ENCODE data around the gene SMYD3. TPM values are rescaled to one million over a fixed set of nuclear protein-coding genes. Genes with fewer than 3 reads are reported as not detected.
A peak's percentile ranks its signal among the peaks of the same experiment; 100 is the strongest.

The SMYD3 gene
- total and polyA plus RNA-seq, 10 of the 15 experiments (the other 5 are each of a cell fraction or from before 2014, with no cell fraction given): 18.3 to 54.0 (median 24.8) TPM

DNA sequence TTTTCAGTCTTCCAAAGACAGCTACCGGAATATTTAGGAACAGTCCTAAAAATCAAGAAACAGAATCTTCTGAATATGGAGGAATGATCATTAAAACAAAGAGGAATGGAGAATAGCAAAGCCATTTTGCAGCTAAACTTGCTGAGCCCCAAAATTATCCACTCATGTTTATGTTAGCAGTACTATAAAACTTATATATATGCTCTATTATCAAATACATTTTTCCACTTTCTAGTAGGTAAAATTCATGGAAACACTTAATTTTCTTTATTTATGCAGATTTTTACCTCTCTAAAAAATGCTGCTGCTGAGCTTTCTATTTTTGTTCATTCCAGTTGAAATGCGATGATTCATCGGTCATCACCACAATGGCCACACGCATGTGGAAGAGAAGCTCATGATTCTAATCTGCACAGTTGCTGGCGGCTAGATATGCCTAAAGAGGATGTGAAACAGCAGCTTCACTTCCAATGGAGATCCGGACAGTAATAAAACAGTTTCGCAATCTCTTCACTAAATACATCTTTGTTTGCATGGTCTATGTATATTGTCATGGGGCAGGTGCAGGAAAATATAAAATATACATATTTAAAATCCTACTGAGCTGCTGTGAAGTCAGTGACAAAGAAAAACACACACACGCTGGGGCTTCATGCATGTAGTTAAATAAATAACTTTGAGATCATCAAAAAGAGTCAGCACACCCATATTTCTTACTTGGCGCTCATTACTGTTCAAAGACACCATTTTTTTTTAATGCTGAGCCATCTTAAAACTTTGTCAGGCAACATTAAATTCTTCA is 292.2 kb downstream of the SMYD3 start (continued):
- TF ChIP-seq, protein P1, sequence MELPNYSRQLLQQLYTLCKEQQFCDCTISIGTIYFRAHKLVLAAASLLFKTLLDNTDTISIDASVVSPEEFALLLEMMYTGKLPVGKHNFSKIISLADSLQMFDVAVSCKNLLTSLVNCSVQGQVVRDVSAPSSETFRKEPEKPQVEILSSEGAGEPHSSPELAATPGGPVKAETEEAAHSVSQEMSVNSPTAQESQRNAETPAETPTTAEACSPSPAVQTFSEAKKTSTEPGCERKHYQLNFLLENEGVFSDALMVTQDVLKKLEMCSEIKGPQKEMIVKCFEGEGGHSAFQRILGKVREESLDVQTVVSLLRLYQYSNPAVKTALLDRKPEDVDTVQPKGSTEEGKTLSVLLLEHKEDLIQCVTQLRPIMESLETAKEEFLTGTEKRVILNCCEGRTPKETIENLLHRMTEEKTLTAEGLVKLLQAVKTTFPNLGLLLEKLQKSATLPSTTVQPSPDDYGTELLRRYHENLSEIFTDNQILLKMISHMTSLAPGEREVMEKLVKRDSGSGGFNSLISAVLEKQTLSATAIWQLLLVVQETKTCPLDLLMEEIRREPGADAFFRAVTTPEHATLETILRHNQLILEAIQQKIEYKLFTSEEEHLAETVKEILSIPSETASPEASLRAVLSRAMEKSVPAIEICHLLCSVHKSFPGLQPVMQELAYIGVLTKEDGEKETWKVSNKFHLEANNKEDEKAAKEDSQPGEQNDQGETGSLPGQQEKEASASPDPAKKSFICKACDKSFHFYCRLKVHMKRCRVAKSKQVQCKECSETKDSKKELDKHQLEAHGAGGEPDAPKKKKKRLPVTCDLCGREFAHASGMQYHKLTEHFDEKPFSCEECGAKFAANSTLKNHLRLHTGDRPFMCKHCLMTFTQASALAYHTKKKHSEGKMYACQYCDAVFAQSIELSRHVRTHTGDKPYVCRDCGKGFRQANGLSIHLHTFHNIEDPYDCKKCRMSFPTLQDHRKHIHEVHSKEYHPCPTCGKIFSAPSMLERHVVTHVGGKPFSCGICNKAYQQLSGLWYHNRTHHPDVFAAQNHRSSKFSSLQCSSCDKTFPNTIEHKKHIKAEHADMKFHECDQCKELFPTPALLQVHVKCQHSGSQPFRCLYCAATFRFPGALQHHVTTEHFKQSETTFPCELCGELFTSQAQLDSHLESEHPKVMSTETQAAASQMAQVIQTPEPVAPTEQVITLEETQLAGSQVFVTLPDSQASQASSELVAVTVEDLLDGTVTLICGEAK (IDR thresholded peaks at IDR 0.05; ENCODE audit: borderline replicate concordance): no peak; the same call in 1 of the 2 replicates
- TF ChIP-seq ZBED1 (IDR thresholded peaks at IDR 0.05; ENCODE audit: borderline replicate concordance): no peak
- TF ChIP-seq CREM (IDR thresholded peaks at IDR 0.05; ENCODE audit: low read depth): 0 out of 2 replicates have a peak, but pooled peaks have one; percentile 37
- peak; percentile 91 to 95 for TF ChIP-seq IKZF2 (IDR thresholded peaks at IDR 0.05)
- TF ChIP-seq BMI1 (IDR thresholded peaks at IDR 0.05; ENCODE audit: borderline replicate concordance): 0 out of 2 replicates have a peak, but pooled peaks have one; percentile 30
- peak in 1 of 2 experiments; percentile 62; a peak in 1 of 4 replicates for TF ChIP-seq SRF (IDR thresholded peaks at IDR 0.05; ENCODE audit: low read depth in 2 of 2, low read length in 2 of 2)
- TF ChIP-seq, protein P2, sequence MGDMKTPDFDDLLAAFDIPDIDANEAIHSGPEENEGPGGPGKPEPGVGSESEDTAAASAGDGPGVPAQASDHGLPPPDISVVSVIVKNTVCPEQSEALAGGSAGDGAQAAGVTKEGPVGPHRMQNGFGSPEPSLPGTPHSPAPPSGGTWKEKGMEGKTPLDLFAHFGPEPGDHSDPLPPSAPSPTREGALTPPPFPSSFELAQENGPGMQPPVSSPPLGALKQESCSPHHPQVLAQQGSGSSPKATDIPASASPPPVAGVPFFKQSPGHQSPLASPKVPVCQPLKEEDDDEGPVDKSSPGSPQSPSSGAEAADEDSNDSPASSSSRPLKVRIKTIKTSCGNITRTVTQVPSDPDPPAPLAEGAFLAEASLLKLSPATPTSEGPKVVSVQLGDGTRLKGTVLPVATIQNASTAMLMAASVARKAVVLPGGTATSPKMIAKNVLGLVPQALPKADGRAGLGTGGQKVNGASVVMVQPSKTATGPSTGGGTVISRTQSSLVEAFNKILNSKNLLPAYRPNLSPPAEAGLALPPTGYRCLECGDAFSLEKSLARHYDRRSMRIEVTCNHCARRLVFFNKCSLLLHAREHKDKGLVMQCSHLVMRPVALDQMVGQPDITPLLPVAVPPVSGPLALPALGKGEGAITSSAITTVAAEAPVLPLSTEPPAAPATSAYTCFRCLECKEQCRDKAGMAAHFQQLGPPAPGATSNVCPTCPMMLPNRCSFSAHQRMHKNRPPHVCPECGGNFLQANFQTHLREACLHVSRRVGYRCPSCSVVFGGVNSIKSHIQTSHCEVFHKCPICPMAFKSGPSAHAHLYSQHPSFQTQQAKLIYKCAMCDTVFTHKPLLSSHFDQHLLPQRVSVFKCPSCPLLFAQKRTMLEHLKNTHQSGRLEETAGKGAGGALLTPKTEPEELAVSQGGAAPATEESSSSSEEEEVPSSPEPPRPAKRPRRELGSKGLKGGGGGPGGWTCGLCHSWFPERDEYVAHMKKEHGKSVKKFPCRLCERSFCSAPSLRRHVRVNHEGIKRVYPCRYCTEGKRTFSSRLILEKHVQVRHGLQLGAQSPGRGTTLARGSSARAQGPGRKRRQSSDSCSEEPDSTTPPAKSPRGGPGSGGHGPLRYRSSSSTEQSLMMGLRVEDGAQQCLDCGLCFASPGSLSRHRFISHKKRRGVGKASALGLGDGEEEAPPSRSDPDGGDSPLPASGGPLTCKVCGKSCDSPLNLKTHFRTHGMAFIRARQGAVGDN (IDR thresholded peaks at IDR 0.05): no peak
- no peak for TF ChIP-seq SIN3A (IDR thresholded peaks at IDR 0.05; ENCODE audit: low read depth, low read length)
- TF ChIP-seq SREBF2 (IDR thresholded peaks at IDR 0.05; ENCODE audit: low read length): no peak
- no peak for TF ChIP-seq POLR2AphosphoS2 (IDR thresholded peaks at IDR 0.05; ENCODE audit: low read depth, low read length)
- TF ChIP-seq, protein P3, sequence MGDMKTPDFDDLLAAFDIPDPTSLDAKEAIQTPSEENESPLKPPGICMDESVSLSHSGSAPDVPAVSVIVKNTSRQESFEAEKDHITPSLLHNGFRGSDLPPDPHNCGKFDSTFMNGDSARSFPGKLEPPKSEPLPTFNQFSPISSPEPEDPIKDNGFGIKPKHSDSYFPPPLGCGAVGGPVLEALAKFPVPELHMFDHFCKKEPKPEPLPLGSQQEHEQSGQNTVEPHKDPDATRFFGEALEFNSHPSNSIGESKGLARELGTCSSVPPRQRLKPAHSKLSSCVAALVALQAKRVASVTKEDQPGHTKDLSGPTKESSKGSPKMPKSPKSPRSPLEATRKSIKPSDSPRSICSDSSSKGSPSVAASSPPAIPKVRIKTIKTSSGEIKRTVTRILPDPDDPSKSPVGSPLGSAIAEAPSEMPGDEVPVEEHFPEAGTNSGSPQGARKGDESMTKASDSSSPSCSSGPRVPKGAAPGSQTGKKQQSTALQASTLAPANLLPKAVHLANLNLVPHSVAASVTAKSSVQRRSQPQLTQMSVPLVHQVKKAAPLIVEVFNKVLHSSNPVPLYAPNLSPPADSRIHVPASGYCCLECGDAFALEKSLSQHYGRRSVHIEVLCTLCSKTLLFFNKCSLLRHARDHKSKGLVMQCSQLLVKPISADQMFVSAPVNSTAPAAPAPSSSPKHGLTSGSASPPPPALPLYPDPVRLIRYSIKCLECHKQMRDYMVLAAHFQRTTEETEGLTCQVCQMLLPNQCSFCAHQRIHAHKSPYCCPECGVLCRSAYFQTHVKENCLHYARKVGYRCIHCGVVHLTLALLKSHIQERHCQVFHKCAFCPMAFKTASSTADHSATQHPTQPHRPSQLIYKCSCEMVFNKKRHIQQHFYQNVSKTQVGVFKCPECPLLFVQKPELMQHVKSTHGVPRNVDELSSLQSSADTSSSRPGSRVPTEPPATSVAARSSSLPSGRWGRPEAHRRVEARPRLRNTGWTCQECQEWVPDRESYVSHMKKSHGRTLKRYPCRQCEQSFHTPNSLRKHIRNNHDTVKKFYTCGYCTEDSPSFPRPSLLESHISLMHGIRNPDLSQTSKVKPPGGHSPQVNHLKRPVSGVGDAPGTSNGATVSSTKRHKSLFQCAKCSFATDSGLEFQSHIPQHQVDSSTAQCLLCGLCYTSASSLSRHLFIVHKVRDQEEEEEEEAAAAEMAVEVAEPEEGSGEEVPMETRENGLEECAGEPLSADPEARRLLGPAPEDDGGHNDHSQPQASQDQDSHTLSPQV (IDR thresholded peaks at IDR 0.05): no peak
- no peak for TF ChIP-seq NFYB (IDR thresholded peaks at IDR 0.05; ENCODE audit: insufficient read depth, low read depth, low read length)
- TF ChIP-seq ZNF622 (IDR thresholded peaks at IDR 0.05): no peak
- TF ChIP-seq EGR1 (IDR thresholded peaks at IDR 0.05; ENCODE audit: borderline replicate concordance in 1 of 2, low read depth in 2 of 2, low read length in 2 of 2): 0 out of 3 replicates have a peak, but pooled peaks of 1 of the 2 experiments have one; percentile 13
- no peak for TF ChIP-seq NR2C2 (IDR thresholded peaks at IDR 0.05; ENCODE audit: borderline replicate concordance, control insufficient read depth, insufficient read length, low read depth)
- no peak for TF ChIP-seq PML (IDR thresholded peaks at IDR 0.05; ENCODE audit: low read length)
